ENCODE measurements around the gene RIN3.
"Not testable (repeated sequence)": the region's sequence is repeated elsewhere in the genome, so short reads cannot be mapped to it uniquely, and the experiment has no call there.

RIN3 gene

DNA sequence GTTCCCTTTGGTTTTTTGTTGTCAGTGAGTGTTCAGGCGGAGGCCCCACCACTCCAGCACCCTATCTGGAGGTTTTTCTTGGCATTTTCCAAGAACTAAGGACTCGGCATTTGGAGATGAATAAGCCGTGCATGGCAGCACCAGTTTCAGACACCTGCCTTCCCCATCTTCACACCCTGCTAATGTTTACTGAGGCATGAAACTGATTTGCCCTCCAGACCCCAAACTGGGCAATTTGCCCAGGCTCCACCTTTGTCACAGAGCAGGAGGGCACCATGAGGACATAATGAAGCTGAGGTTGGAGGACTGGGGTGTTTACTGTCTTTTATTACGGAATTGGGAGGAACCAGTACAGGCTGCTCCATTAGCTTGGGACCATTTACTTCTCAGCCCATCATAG is 121.5 kb downstream of the RIN3 start:
- no peak for DNase-seq

DNA sequence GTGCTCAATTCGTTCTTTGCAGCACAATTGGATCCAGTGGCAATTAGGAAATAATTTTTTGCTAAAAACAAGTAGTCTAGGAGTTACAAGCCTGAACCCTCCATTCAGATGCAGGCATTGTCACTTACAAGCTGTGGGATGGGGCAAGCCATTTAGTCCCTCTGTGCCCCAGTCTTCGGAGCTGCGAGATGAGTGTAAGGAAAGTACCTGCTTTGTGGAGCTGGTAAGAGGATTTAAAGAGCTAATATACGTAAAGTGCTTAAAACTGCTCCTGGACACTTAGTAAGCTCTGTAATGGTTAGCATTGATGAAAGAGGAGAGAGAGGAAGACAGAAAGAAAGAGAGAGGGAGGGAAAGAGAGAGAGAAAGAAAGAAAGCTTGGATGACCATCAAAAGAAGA is 122.3 kb downstream of the RIN3 start:
- DNase-seq = no peak

DNA sequence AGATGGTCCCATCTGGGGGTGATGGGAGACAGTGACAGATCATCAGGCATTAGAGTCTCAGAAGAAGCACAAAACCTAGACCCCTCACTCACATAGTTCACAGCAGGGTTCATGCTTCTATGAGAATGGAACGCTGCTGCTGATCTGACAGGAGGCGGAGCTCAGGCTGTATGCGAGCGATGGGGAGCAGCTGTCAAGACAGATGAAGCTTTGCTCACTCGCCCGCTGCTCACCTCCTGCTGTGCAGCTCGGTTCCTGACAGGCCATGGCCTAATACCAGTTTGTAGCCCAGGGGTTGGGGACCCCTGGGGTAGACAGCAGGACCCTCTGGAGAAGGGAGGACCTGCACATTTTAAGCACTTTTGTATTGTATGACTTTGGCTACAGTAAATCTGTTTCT is 123.6 kb downstream of the RIN3 start:
- peak; percentile 54 for DNase-seq

DNA sequence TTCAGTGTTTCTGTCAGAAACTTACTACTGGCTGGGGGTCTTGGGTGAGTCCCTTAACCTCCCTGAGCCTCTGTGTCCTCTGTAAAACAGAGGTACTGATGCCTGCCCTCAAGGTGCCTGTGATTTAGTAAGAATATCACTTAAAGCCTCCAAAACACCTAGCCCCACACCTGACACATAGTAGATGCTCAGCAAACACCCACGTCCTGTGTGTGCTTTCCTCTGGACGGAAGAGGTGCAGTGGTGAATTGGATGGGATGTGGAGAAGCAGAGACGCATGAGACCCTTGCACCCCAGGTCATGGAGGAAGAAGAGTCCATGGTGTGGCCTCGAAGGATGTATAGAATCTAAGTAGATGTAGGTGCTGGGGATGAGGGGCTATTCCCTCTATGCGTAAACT is 124.3 kb downstream of the RIN3 start:
- no peak for DNase-seq

DNA sequence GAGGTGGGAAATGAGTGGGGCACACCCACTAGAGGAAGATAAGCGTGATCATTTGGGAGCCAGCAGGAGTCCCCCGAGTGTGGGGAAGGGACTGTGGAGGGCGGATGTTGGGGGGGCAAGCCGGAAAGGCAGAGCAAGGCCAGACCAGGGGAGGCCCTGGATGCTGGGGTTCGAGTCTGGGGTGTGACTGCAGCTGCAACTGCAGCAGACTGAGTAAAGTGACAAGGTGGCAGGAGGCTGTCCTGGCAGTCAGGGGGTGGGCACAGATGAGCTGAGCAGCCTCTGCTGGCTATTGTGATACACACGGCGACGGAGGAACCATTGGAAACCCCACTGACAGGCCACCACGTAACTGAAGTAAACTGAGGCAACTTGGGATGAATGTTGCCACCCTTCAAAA is 124.7 kb downstream of the RIN3 start:
- DNase-seq = no peak

DNA sequence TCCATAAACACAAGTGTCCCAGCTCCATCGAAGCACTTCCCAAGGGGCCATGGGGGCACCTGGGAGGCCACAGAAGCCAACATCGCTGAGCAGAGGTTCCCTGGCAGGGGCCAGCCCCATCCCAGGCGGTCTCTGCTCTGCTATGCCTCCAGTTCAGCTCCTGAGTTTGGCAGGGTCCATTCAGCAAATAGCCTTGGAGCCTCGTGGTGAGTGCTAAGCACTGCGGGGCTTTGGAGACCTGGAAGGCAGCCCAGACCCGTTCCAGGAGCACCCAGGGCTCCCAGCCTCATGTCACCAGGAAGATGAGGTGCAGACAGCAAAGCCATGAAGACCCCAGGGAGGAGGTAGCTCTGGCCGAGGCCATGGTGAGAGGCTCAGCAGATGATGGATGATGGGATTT is 125.3 kb downstream of the RIN3 start:
- DNase-seq = no peak

DNA sequence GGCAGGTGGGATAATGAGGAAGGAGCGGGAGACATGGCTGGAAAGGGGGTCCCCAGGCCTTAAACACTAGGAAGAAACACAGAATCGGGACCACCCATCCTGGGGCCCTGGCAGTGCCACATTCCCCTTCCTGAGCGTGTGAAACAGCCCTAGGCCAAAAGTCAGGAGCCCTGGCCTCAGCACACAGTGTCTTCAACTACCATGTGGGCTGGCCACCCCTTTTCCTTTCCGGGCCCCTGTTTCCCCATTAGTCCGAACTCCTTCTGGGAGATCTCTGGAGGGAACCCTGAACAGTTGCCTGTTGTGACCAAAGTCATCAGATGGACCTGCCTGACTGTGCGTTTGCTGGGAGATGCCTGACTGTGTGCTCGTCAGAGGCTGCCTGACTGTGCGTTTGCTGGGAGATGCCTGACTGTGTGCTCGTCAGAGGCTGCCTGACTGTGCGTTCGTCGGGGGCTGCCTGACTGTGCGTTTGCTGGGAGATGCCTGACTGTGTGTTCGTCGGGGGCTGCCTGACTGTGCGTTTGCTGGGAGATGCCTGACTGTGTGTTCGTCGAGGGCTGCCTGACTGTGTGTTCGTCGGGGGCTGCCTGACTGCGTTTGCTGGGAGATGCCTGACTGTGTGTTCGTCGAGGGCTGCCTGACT is 126.0 kb downstream of the RIN3 start:
- DNase-seq = not testable (repeated sequence)

DNA sequence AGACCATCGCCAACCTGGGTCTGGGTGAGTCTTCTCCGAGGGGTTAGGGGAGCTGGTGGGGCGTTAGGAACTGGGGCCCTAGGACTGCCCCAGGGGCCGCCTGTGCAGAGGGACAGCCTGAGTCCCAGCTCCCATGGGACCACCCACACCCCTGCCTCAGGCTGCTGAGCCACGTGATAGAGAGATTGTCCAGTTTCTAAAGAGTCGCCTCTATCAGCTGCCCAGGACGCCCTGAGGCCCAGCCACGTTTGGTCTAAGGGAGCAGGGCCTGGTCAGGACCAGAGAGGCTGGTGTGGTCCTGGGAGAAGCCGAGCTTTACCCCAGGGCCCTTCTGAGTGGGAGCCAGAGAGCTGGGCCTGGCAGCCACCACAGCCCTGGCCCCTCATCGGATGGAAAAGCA is 127.7 kb downstream of the RIN3 start:
- no peak for DNase-seq

DNA sequence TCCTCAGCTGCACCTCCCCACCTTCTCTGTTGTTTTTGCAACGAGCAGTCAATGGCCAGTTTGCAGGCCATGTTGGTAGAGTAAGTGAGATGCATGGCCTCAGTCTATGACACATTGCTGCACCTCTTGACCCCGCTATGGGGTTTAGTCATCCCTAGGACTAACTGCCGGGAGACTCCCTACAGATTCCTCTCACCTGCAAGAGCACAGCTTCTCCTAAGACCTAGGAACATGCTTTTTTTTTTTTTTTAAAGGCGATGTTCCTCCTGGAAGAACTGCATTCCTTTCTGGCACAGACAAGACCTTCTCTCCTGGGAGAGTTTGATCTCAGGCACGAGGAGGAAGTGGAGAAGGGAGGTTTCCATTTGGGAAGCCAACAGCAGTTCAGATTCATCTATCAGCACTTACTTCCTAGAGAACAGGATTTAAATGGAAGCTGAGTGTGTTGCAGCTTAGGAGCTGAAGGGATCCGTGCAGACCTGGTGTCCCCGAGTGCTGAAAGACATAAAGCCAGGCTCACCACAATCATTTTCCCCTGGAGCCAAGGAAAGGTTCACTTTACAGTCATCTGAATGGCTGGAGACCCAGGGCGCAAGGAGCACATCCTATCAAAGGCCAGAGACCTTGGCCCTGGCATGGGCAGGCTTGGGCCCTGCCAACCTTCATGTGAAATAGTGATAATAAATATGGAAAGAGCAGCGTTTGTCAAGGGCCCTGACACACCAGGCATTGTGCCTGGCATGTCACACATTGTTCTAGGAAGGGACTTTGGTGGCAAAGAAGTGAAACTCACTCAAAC is 130.8 kb downstream of the RIN3 start:
- DNase-seq = peak; percentile 46

DNA sequence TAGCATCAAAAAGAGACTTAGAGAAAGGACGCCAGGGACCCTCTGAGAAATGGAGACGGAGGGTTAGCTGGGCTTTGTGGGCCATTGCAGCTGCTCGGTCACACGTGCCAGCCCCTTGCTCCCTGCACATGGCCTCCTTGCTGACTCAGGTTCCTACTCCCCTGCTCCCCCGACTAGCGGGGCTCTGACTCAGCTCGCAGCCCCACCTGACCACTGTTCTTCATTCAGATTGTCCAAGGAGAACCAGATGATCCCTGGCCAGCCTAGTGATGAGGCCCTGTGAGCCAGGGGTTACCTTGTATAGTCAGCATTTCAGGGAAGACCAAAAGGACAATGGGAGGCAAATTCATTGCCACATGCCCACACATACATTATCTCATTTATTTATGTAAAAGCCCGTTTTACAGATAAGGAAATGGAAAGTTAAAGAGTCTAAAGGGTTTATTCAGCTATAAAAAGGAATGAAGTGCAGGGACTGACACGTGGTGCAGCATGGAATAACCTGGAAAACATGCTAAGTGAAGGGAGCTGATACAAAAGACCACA is 131.5 kb downstream of the RIN3 start:
- no peak for DNase-seq

DNA sequence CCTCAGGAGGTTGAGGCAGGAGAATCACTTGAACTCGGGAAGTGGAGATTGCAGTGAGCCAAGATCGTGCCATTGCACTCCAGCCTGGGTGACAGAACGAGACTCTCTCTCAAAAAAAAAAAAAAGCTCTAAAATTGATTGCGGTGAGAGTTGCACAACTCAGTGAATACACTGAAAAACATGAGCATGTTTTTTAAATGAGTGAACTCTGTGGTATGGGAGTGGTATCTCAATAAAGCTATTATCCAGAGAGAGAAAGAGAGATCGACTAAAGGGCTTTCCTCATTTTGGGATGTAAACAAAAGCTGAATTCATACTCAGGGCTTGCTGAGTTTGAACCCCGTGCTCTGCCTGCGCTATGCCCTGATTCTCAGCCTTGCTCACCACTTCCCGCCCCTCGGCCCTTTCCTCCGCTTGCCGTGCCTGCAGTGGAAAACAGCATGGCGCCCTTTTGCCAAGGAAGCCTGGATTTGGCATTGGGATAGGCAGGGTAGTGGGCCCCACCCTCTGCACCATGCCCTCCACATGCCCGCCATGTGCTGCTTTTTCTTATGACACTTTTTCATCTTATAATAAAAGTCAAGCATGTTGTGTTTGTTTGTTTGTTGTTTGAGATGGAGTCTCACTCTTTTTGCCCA is 132.4 kb downstream of the RIN3 start:
- DNase-seq = peak; percentile 93

DNA sequence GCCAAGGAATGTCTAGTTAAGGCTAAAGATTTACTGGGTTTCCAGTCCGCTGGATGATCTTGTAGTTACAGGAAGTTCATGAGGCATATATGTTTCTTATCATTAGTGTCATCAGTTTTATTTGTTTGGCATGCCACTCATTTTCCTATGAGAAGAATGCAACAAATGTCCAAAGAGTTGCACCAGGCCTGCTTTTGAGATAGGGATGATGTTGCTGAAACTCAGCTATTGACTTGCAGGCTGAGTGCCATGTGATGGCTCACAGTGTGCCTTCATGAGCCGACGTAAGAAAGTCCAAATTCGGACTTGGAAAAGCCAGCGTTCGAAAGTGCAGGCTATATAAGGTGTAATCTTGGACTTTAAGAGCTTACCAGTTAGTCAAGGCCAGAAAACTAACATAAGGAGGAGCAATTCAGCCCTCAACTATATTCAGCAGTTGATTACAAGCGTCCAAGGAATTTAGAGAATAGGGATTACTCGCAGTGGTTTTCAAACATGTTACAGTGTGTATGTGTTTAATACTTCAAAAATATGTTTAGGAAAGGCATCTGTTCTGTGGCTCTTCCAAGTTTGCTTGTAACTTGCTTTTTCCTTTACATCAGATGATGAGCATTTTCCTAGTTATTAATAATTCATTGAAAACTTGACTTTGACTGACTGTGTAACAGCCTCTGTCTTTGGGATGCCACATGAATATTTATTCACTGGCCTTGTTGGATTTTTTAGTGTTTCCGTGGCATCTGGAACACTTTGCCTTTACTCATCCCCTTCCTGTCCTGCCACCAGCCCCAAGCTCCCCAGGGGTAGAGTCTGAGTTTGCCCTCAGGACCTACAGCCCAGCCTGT is 133.6 kb downstream of the RIN3 start:
- DNase-seq = peak; percentile 94

DNA sequence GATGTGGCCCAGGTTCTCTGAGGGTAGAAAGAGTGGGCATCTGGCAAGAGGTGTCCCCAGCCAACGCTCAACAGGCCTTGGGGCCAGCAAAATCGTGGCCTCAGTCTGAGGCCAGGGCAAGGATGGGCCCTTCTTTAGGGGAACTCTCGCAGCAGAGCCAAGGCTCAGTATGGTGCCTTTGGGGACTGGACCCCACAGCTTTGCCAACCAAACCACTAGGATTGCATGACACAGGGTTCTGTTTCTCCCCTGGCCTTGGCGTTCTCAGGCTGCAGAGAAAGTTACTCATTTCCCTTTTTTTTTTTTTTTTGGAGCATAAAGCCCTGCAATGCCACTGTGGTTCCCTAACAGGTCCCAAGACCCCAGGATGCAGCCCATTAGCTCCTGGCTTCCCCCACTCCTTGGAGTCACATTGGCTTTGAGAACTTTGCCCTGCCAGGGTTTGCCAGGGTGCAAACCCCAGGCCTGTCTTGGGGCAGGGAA is 134.3 kb downstream of the RIN3 start:
- peak; percentile 70 for DNase-seq

DNA sequence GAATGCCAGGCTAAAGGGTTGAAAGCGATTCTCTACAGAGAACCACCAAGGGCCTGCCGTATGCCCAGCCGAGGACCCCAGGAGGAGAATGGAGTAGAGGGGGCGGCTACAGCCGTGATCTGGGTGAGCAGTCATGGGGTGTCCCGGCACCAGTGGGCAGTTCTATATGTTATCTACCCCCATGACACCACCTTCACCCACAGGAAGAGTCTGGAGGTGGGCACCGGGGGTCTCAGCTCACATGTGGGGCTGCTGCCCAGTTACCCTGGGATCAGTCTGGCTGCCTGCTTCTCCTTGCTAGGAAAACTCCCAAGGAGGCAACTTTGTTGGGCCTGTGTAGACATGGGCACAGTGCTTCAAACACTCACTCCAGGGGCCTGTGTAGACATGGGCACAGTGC is 135.5 kb downstream of the RIN3 start:
- no peak for DNase-seq

DNA sequence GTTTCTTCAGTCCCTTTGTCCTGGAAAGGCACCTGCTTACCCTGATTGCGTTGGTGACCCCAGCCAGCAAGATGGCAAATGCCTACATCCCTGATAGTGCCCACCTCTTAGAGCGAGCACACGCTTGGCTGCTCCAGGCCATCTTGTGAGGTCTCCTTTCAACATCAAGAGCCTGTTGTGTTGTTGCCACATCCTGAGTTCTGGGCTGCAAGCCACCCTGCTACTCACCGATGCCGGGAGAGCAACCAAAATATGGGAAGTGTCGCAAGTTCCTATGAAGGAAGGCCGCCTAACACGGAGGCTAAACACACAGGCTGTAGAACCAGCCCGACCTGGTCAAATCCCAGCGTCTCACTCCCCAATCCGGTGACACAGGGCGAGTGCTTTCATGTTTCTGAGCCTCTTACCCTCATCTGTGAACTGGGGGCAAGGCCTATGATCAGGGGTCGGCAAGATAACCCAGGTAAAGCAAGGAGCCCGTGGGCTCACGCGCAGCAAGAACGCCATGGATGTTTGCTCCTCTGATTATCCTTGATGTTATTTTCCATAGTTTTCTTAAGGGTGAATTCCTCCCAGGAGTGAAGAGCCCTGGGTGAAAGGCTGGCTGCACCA is 136.5 kb downstream of the RIN3 start:
- peak; percentile 80 for DNase-seq

DNA sequence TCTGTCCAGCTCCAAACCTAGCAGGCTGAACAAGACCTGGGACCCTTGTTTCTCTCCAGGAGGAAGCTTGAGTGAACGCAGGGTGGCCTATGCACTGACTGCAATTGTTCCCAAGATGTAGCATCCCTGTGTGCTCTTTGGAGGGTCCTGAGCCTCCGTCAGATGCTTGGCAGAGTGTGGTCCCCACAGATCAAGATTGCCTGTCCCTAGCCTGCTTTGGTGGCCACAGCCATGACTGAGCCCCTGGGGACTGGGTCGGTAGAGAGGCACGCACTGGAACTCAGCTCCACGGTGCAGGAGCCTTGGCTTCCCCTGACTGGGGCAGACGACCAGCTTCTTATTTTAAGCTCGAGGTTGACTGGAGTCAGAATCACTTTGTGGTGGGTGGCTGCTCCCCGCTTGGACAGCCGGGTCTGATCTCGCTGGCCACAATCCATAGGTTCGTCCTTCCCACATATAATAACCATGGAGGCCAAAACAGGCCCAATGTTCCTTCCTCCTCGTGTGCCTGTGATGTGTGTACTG is 137.1 kb downstream of the RIN3 start:
- no peak for DNase-seq

DNA sequence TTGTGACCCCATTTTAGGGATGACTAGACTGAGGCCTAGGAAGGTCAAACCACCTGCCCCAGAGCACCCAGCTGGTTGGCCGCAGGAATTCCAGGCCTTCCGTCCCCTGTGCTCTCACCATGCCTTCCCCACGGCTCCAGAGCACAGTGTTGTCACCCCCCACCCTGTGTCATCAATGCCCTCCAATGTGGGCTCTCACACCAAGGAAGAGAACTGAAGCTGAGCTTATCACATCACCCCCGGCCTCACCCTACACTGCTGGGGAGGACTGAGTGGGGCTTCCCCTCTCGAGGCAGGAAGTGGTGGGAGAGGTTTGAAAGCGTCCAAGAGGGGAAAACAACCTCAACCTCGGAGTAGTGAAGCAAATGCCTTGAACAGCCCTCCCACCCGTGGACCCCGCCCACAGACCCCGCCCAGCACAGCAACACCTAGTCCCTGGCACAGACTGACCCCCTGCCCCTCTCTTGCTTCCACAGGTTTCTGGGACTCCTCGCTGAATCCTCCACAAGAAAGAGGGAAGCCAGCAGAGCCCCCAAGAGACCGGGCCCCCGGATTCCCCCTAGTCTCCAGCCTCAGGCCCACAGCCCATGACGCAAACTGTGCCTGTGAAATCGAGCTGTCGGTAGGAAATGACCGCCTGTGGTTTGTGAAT is 137.7 kb downstream of the RIN3 start:
- no peak for DNase-seq

DNA sequence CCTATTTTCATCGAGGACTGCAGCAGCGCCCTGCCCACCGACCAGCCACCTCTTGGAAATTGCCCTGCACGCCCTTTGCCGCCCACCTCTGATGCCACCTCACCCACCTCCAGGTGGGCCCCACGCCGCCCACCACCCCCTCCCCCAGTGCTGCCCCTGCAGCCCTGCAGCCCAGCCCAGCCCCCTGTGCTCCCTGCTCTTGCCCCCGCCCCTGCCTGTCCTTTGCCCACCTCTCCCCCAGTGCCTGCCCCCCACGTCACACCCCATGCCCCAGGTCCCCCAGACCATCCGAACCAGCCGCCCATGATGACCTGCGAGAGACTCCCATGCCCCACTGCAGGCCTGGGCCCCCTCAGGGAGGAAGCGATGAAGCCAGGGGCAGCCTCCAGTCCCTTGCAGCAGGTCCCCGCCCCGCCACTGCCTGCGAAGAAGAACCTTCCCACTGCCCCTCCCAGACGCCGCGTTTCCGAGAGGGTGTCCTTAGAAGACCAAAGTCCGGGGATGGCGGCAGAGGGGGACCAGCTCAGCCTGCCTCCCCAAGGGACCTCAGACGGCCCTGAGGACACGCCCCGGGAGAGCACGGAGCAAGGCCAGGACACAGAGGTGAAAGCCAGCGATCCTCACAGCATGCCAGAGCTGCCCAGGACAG is 138.3 kb downstream of the RIN3 start:
- no peak for DNase-seq

DNA sequence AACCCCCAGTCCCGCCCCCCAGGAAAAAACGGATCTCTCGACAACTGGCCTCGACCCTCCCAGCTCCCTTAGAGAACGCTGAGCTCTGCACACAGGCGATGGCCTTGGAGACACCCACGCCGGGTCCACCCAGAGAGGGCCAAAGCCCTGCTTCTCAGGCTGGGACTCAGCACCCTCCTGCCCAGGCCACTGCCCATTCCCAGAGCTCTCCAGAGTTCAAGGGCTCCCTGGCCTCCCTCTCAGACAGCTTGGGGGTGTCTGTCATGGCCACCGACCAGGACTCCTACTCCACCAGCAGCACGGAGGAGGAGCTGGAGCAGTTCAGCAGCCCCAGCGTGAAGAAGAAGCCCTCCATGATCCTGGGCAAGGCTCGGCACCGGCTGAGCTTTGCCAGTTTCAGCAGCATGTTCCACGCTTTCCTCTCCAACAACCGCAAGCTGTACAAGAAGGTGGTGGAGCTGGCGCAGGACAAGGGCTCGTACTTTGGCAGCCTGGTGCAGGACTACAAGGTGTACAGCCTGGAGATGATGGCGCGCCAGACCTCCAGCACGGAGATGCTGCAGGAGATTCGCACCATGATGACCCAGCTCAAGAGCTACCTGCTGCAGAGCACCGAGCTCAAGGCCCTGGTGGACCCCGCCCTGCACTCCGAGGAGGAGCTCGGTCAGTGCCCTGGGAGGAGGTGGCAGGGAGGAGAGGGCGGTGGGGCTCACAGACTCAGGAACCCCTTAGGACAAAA is 139.0 kb downstream of the RIN3 start:
- no peak for DNase-seq

DNA sequence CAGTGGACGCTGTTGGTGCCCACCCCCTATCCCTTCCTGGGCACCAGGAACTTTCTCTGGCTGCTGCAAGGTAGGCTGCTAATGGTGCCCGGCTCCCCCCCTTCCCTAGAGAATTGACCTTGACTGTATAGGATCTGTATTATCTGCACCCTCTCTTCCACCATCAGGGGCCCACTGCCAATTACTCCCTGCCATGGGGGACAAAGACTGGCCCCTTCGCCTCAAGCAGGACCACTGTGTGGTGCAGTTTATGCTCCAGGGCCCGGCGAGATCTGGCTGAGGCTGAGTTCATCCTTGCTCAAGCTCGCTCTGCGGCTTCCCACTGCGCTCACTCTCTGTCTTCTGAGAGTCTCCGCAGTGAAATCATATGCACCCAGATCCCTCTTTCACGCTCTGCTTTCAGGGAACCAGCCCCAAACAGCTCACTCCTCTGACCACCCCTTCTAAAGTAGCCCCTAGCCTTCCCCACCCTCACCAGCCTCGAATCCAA is 139.6 kb downstream of the RIN3 start:
- DNase-seq = no peak
